Peyer's patch (tissue), 4 donors: ENCODE measurements around the gene DSTYK.

ENCODE experiments used
- CTCF ChIP-seq, 6 experiments: fragments of 450-650 bp in 4 of 6; fragments of 200-600 bp in 2 of 6; sonication (generic) in 1 of 6; IDR thresholded peaks; one replicate each; pipeline ENCODE4 v1.5.1; 2017 to 2019; ENCODE audit warnings: antibody characterized with exemption in 6 of 6, mild to moderate bottlenecking in 3 of 6, moderate library complexity in 1 of 6
- POLR2A ChIP-seq, 2 donors: fragments of 450-650 bp; IDR thresholded peaks; one replicate each; pipeline ENCODE4 v1.5.1; 2017; ENCODE audit warnings: antibody characterized with exemption in 2 of 2, mild to moderate bottlenecking in 2 of 2, moderate library complexity in 2 of 2

GRCh38 chr1:205171369-205171768 lies 40.1 kb downstream of the DSTYK start:
- TF ChIP-seq POLR2A (IDR thresholded peaks at IDR 0.05) (no peak), CTCF (IDR thresholded peaks at IDR 0.05) (no peak)
